Sigmoid colon (tissue), 4 donors: ENCODE data around the gene MME.

Source experiments
- POLR2A ChIP-seq, 2 donors: fragments of 450-650 bp; IDR thresholded peaks; one replicate each; pipeline ENCODE4 v1.6.1; 2016; ENCODE audit warnings: antibody characterized with exemption in 2 of 2, mild to moderate bottlenecking in 2 of 2, moderate library complexity in 2 of 2
- POLR2AphosphoS5 ChIP-seq, 4 donors: sonication (generic); formaldehyde crosslinking; IDR thresholded peaks; one replicate each; pipeline ENCODE4 v1.6.1; 2017; ENCODE audit warnings: antibody characterized with exemption in 4 of 4
- TF ChIP-seq, protein P1 (sequence below), 4 experiments: fragments of 450-650 bp in 3 of 4; fragments of 200-600 bp in 1 of 4; IDR thresholded peaks; one replicate each; pipeline ENCODE4 v1.5.1; 2016 to 2019; ENCODE audit warnings: antibody characterized with exemption in 4 of 4, mild to moderate bottlenecking in 3 of 4, moderate library complexity in 2 of 4

DNA sequence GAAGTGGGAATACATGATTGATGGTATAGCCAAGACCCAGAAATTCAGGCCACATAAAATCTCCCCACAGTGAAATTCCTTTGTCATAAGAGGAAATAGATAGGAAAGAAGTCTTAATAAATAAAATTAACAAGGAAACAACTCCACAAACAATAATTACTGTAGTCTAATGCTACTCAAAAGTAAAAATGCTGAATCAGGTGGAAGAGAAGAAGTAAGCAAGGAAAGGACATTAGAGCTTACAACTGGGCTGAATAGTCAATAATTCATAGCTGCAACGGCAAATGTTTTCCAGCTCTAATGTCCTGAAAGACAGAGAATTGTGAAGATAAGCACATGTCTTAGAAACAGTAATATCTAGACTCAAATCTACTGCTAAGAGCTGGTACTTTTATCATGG is 149.0 kb downstream of the MME start:
- TF ChIP-seq, protein P1, sequence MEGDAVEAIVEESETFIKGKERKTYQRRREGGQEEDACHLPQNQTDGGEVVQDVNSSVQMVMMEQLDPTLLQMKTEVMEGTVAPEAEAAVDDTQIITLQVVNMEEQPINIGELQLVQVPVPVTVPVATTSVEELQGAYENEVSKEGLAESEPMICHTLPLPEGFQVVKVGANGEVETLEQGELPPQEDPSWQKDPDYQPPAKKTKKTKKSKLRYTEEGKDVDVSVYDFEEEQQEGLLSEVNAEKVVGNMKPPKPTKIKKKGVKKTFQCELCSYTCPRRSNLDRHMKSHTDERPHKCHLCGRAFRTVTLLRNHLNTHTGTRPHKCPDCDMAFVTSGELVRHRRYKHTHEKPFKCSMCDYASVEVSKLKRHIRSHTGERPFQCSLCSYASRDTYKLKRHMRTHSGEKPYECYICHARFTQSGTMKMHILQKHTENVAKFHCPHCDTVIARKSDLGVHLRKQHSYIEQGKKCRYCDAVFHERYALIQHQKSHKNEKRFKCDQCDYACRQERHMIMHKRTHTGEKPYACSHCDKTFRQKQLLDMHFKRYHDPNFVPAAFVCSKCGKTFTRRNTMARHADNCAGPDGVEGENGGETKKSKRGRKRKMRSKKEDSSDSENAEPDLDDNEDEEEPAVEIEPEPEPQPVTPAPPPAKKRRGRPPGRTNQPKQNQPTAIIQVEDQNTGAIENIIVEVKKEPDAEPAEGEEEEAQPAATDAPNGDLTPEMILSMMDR (IDR thresholded peaks at IDR 0.05) = no peak
- TF ChIP-seq POLR2AphosphoS5 (IDR thresholded peaks at IDR 0.05) (no peak), POLR2A (IDR thresholded peaks at IDR 0.05) (no peak)
